HG02884 (cell line): ENCODE results near the gene CTTNBP2NL.
"Not testable (repeated sequence)": the region's sequence is repeated elsewhere in the genome, so short reads cannot be mapped to it uniquely, and the experiment has no call there.

Experiments
- ATAC-seq: cut with Tn5 transposase; IDR thresholded peaks from one replicate; pipeline ENCODE4 v1.9.1; 2021; ENCODE audit warnings: mild to moderate bottlenecking, moderate library complexity; ENCODE audit not compliant: unreplicated experiment

The CTTNBP2NL gene

DNA sequence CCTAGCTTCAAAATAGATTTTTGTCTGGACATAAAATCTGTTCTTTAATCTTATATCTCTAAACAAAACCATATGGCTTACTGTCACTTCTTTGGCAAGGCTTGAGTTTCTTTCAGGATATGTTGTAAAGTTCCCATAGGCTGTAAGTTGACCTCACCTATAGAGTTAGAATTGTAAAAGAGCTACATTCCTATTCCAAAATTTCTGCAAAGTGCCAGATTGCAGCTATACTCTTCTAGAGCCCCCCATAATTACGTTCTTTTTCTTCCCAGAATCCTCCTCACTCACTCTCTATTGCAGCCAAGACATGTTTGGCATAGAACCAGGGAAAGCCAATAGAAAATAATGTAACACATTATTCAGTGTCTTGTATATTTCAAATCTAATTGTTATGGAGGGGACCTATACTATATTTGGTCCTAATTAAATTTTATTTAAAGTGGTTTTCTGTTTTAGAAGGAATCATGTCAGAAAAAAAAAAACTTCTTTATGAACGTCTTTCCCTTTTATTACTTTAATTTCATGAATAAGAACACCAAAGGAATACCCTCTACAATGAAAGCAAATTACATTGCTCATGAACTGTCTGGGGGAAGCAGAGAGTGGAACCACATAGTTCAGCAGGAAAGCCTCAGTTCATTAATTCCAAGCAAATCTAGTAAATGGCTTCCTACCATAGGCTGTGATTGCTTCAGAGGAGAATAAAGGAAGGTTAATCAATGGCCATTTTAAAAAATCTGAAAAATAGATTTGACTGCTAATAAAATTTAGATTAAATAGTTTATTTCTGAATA, 22.3 kb downstream of the CTTNBP2NL start:
- ATAC-seq, result no peak

DNA sequence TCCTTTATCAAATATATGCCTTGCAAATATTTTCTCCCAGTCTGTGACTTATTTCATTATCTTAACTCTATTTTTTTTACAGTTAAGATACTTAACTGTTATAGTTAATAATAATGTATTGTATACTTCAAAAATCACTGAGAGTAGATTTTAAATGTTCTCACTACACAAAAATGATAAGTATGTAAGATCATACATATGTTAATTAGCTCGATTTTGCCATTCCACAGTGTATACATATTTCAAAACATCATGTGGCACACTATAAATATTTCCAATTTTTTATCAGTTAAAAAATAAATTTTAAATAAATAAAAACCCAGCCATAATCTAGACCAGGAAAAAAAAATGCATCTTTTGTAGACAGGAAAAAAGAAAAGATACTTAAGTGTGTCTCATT, 27.2 kb downstream of the CTTNBP2NL start:
- ATAC-seq, result no peak

DNA sequence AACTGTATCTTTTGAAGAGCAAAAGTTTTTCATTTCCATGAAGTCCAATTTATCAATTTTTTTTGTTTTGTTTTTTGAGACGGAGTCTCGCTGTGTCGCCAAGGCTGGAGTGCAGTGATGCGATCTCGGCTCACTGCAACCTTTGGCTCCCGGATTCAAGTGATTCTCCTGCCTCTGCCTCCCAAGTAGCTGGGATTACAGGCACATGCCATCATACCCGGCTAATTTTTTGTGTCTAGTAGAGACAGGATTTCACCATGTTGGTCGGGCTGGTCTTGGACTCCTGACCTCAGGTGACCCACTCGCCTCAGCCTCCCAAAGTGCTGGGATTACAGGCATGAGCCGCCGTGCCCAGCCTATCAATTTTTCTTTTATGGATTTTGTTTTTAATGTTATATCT, 27.7 kb downstream of the CTTNBP2NL start:
- ATAC-seq, result not testable (repeated sequence)

DNA sequence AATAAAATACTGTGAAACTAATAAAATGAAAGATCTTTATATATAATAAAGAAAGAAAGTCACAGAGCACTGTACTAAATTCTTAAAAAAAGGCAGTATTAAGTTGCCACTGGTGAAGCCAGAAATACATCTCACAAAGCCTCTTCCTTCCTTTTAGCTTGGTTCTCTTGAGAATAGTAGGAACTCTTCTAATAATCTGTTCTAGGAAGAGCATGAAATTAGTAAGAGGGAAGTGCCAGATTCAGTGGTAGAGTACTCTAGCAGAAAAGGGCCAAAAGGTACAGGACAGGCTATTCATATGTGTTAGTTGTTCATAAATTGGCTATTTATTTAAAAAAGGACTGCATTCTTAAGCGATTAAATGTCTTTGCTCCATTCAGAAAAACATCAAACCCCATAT, 33.7 kb downstream of the CTTNBP2NL start:
- no peak for ATAC-seq

DNA sequence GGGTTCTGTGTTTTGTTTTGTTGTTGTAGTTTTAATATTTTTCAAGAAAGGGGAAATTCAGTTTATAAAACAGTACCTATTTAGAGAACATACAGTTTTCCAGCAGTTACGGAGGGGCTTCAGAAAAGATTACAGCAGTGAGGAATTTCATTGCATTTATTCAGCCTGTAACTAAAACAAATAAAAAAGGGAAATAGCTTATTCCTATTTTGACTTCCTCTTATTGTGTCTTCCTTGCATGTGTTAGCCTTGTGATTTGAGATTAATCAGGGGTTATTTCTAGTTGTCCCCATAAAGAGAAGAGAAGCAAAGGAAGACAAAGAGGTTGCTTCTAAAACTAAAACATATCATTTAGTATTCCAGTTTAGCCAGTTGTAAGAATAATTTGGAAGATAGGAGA, 35.0 kb downstream of the CTTNBP2NL start:
- ATAC-seq, result no peak

DNA sequence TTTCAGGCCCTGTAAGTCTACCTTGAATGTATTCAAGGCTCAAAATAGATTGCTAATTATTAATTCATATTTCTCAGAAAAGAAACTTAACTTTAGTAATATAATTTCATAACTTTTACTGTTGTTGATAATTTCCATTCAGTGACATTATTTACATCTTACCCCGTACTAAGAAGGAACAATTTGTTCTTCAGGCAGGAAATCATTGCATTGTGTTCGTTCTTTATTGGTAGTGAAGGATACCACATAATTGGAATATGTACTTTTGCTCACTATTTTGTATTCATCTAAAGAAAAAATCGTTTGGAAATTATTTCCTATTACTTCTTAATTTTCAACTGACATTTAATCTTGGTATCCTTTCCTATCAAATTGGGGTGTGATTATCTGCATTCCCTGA, 39.4 kb downstream of the CTTNBP2NL start:
- no peak for ATAC-seq

DNA sequence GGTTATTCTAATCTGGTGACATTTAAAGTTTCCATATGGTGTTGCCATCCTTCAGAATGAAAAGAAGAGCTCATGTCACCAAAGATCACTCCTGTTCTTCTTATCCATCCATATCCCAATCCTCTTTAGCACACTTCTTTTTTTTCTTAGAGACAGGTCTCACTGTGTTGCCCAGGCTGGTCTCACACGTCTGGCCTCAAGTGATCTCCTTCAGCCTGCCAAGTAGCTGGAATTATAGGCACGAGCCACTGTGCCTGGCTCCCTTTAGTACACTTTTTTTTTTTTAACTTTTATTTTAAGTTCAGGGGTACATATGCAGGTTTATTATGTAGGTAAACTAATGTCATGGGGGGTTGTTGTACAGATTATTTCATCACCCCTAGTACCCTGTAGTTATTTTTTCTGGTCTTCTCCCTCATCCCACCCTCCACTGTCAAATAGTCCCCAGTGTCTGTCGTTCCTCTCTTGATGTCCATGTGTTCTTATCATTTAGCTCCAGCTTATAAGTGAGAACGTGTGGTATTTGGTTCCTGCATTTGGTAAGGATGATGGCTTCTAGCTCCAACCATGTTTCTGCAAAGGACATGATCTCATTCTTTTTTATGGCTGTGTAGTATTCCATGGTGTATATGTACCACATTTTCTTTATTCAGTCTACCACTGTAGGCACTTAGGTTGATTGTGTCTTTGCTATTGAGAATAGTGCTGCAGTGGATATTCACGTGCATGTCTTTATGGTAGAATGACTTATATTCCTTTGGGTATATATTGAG, 40.6 kb downstream of the CTTNBP2NL start:
- no peak for ATAC-seq

DNA sequence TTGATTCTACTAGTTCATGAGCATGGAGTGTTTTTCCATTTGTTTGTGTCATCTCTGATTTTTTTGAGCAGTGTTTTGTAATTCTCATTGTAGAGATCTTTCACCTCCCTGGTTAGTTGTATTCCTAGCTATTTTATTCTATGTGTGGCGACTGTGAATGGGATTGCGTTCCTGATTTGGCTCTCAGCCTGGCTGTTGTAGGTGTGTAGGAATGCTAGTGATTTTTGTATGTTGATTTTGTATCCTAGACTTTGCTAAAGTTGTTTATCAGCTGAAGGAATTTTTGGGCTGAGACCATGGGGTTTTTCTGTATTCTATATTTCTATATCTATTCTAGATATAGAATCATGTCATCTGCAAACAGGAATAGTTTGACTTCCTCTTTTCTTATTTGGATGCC, 42.1 kb downstream of the CTTNBP2NL start:
- not testable (repeated sequence) for ATAC-seq

DNA sequence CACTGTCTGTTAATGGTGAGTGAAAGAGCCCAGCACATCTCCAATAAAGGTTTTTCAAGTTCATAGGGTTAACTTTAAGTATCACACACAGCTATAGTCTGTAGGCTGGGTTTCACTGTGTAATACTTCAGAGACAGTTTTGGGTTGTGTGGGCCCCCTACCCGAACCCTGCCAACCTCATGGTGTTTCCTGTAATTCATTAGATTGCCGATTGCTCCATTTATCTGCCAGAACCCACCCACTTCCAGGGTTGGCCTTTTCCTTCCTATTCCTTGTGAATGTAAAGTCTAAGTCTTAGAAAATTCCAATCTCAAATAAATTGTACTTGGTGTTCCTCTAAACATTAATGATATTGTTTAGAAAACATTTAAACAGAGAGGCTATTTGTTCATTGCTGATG, 43.6 kb downstream of the CTTNBP2NL start:
- no peak for ATAC-seq

DNA sequence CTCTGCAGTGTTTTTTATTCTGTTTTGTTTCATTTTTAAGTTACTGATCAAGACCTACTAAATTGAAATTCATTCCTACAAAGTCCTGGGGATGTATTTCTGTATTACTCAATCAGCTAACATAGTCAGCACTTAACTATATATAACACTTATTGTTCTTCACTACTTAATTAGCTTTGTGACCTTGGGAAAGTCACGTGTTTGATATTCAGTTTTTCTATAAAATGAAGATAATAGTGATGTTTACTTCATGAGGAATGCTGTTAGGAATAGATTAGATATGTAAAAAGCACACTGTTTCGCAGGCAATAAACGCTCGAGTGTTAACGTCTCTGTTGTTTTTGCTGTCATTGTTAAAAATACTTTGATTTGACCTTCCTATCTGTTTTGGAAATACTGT, 44.6 kb downstream of the CTTNBP2NL start:
- no peak for ATAC-seq

DNA sequence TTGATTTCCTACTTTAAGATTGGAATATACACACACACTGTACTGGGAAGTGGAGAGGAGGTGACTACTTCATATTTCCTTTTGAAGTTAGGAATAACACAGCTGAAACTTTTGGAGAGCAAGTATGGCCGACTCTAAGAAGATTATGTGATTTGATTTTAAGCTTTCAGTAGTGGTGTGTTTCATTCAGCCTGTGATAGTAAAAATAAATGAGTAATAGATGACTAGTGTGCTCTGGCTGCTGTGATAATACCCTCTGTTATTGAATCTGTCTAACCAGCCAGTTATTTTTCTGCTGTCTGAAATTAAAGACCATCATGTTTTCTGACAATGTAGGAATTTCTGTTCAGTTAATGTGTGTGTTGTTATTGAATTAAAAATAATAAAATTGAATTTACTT, 48.3 kb downstream of the CTTNBP2NL start:
- no peak for ATAC-seq

DNA sequence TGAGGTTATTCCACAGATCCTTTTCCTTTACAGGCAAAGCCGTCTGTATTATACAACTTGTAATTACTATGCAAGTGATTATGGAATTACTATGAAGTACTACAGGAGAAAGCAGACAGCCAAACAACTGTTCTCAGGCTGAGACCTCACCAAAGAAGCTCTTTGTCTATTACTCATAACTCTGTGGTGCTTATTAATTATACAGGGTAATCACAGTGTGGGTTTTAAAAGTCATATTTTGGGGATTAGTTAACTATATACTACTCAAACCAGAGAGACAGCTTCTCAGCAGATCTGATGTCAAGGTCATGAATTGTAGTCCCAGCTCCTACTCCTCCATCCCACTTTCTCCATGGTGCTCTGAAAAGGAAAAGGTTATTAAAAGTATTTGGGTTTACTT, 49.6 kb downstream of the CTTNBP2NL start:
- no peak for ATAC-seq

DNA sequence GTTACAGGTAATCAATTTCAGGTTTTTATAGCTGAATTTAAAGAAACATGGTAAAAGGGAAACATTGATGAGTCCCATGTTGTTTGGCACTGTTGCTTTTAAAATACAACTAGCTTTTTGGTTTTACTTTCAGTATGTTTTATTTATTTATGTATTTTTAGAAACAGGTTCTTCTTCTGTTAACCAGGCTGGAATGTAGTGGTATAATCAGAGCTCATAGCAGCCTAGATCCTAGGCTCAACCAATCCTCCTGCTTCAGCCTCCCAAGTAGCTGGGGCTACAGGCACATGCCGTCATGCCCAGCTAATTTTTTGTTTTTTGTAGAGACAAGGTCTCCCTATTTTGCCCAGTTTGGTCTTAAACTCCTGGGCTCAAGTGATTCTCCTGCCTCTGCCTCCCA, 50.4 kb downstream of the CTTNBP2NL start:
- ATAC-seq, result no peak

DNA sequence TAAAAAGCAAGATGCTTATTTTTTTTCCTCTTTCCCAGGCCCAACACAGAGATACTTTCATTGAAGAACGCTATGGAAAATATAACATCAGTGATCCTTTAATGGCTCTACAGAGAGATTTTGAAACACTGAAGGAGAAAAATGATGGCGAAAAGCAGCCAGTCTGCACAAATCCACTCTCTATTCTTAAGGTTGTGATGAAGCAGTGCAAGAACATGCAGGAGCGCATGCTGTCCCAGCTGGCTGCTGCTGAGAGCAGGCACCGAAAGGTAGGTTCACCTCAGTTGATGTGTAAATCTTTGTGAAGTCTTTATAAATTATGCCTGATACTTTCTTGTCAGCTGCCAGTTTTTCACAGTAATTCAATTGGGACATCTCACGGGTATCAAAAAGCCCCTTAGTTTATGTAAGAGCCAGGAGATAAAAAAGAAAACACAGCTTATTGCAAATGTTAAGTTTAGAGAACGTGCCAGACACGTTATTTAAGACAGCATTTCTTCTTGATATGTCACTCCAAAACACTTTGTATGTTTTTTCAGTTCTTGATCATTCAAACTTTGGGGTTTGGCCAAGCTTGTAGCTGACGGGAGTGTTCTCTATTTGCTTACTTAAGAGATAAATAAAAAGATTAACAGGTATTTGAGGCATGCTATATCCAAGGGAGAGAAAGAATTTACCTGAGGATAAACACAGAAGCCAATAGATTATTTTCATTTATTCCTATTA, 53.1 kb downstream of the CTTNBP2NL start:
- no peak for ATAC-seq

DNA sequence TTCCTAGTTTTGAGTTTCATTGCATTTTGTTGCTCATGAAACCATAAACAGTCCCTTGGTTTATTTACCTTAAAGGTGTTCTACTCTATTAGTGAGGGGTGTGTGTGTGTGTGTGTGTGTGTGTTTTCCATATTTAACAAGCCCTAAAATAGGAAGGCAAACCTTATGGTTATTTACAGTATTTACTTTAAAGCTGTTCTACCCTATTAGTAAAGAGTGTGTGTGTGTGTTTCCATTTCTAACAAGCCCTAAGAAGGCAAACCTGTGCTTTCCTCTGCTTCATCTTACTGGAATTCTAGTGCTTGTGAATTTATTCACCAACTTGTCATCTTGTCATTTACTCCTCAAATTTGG, 53.6 kb downstream of the CTTNBP2NL start:
- no peak for ATAC-seq

DNA sequence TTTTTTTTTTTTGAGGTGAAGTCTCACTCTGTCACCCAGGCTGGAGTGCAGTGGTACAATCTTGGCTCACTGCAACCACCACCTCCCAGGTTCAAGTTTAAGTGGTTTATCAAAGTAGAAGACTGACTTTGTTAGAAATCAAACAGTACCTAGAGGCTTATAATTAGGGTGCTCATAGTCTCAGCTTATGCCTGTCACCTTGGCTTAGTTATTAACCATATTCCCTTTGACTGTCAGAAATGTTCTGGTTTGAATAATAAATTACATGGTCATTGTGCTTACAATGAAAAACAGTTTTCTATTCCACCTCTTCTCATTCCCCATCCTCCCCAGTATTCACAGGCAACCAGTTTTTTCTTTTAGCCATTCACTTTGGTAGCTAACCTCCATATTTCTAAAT, 54.8 kb downstream of the CTTNBP2NL start:
- no peak for ATAC-seq

DNA sequence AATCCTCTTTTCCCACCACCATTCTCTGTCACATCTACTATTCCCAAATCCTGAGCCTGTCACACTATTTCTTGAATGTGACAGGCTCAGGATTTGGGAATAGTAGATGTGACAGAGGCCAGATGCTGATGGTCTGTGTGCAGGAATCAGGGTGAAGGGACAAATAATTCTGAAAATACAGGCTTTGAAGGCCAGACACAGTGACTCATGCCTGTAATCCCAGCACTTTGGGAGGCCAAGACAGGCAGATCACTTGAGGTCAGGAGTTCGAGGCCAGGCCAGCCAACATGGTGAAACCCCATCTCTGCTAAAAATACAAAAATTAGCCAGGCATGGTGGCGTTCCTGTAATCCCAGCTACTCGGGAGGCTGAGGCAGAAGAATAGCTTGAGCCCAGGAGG, 55.3 kb downstream of the CTTNBP2NL start:
- not testable (repeated sequence) for ATAC-seq

DNA sequence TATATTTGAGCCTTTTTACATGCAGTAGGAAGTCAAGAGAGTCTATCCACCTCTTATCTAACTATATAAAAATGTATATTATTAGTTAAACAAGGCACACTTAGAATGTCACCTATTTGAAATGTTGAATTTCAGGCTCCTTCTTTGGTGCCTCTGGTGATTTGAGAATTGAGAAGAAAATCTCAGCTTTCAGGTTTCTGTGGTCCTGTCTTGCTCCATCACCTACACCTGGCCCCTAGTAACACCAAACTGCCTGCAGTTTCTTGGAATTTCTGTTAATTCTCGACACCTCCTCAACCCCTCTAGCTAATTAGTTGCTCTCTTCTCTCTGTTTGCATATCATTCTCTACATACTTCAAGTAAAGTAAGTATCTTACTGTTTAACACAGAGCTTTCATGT, 57.9 kb downstream of the CTTNBP2NL start:
- ATAC-seq, result no peak

DNA sequence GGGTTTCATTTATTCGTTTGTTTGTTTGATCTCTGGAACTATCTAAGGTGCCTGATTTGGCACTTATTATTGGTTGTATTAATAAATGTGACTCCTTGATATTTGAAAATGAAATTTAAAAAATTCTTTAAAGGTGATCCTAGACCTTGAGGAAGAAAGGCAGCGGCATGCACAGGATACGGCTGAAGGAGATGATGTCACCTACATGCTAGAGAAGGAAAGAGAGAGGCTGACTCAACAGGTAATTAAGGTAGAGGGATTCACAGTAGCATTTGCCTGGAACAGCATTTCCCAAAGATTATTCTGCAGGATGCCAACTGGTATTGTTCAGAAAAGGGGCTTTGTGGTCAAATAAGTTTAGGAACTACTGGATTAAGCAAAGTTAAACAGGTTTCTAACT, 58.3 kb downstream of the CTTNBP2NL start:
- no peak for ATAC-seq

DNA sequence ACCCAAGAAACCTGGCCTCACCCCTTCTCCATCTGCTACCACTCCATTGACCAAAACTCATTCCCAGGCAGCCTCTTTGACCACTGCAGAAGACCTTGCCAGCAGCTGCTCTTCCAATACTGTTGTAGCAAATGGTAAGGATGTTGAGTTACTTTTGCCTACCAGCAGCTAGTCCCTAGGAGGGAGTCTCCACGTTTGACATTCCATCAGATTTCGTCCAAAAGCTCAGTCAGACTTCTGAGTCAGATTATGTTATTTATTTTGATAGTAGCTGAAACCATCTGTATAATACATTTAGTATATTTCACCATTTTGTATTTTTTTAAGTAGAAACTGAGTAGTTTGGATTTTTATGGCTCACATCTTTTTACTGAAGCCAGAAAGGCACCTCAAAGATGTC, 61.2 kb downstream of the CTTNBP2NL start:
- no peak for ATAC-seq

DNA sequence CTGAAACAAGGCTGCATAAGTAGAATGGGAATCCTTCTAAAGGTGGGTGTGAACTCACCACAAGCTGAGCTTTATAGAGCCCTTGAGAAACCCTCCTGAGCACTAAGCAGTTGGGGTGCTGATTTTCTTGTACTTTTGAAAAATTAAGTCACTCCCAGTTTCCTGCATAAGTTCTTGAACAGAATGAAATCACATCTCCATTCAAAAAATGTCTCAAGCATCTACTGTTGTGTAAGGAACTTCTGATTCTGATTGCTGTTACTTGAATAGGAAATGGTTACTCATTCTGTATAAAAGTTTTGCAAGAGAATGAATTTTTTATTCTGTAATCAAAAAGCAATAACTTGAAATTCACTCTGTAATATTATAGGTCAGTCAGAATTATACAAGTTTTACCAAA, 61.9 kb downstream of the CTTNBP2NL start:
- no peak for ATAC-seq

DNA sequence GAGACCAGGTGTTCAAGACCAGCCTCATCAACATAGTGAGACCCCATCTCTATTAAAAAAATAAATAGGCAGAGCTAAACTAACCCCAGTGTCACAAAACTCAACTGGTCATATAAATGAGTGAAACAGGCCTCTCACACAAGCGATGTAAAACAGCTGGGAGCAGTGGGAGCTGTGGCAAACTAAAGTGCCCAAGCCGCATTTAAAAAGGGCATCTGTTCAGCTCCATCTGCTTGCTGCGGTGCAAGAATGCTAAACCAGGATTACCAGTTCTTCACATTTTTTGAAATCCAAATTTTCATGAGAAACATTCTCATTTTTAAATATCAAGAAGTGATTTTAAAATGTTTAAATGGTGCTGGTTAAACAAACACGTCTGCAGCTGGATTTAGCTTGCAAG, 62.7 kb downstream of the CTTNBP2NL start:
- no peak for ATAC-seq
